Bone marrow (tissue), 2 donors: ENCODE data around the gene KANSL1.
"Not testable (repeated sequence)": the region's sequence is repeated elsewhere in the genome, so short reads cannot be mapped to it uniquely, and the experiment has no call there.

Source experiments
- DNase-seq, 2 donors: peaks; one replicate each; lab custom pipeline; 2025; lab: John Stamatoyannopoulos, UW

The KANSL1 gene

GRCh38 chr17:46117117-46117516 is 76.1 kb downstream of the KANSL1 start:
- DNase-seq: no peak

GRCh38 chr17:46115699-46116098 is 77.5 kb downstream of the KANSL1 start:
- DNase-seq: no peak

- DNase-seq: not testable (repeated sequence)
These were observed 82.0 kb downstream of the KANSL1 start for GRCh38 chr17:46111236-46111635.

- DNase-seq: no peak
These were observed 83.0 kb downstream of the KANSL1 start for GRCh38 chr17:46110219-46110618.

GRCh38 chr17:46109603-46110189 is 83.5 kb downstream of the KANSL1 start:
- no peak for DNase-seq

GRCh38 chr17:46108550-46109110 is 84.6 kb downstream of the KANSL1 start:
- DNase-seq: no peak

- no peak for DNase-seq
These were observed 85.1 kb downstream of the KANSL1 start for GRCh38 chr17:46108120-46108519.

- DNase-seq: no peak
These were observed 86.1 kb downstream of the KANSL1 start for GRCh38 chr17:46106966-46107644.

GRCh38 chr17:46102806-46103205 is 90.4 kb downstream of the KANSL1 start:
- not testable (repeated sequence) for DNase-seq

GRCh38 chr17:46101785-46102617 is 91.2 kb downstream of the KANSL1 start:
- not testable (repeated sequence) for DNase-seq

- no peak for DNase-seq
These were observed 92.6 kb downstream of the KANSL1 start for GRCh38 chr17:46100590-46100989.

GRCh38 chr17:46099865-46100264 is 93.4 kb downstream of the KANSL1 start:
- DNase-seq: no peak

- no peak for DNase-seq
These were observed 95.7 kb downstream of the KANSL1 start for GRCh38 chr17:46097497-46097896.

GRCh38 chr17:46092991-46093390 is 100.2 kb downstream of the KANSL1 start:
- DNase-seq: no peak

GRCh38 chr17:46090871-46091270 is 102.4 kb downstream of the KANSL1 start:
- no peak for DNase-seq

- no peak for DNase-seq
These were observed 103.8 kb downstream of the KANSL1 start for GRCh38 chr17:46089389-46089965.

- no peak for DNase-seq
These were observed 104.6 kb downstream of the KANSL1 start for GRCh38 chr17:46088595-46088994.

GRCh38 chr17:46087871-46088270 is 105.4 kb downstream of the KANSL1 start:
- not testable (repeated sequence) for DNase-seq

GRCh38 chr17:46086821-46087220 is 106.4 kb downstream of the KANSL1 start:
- DNase-seq: no peak

- no peak for DNase-seq
These were observed 107.7 kb downstream of the KANSL1 start for GRCh38 chr17:46085522-46085921.

- DNase-seq: no peak
These were observed 111.0 kb downstream of the KANSL1 start for GRCh38 chr17:46082257-46082656.

- DNase-seq: no peak
These were observed 112.3 kb downstream of the KANSL1 start for GRCh38 chr17:46081018-46081320.
